Right lobe of liver (tissue), 4 donors: ENCODE data around the gene PCDHB15.

Experiments
- POLR2A ChIP-seq: fragments of 450-650 bp; IDR thresholded peaks from one replicate; pipeline ENCODE4 v1.6.1; 2017; ENCODE audit warnings: antibody characterized with exemption, mild to moderate bottlenecking
- TF ChIP-seq, protein P1 (sequence below), 4 donors: fragments of 200-600 bp in 3 of 4; fragments of 450-650 bp in 1 of 4; IDR thresholded peaks; one replicate each; pipeline versions ENCODE4 v1.5.1 to v1.8.0; 2016 to 2022; ENCODE audit warnings: antibody characterized with exemption in 4 of 4, mild to moderate bottlenecking in 2 of 4
- donor health status: DM: no; HTN: no; CAD: no.
- donor health status: DM: no; HTN: no; CAD: no.
- donor health status: DM: no; HTN: yes; CAD: no.

DNA sequence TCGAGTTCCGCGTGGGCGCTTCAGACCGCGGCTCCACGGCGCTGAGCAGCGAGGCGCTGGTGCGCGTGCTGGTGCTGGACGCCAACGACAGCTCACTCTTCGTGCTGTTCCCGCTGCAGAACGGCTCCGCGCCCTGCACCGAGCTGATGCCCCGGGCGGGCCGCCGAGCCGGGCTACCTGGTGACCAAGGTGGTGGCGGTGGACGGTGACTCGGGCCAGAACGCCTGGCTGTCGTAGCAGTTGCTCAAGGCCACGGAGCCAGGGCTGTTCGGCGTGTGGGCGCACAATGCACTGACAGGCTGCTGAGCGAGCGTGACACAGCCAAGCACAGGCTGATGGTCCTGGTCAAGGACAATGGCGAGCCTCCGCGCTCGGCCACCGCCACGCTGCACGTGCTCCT, 3.7 kb upstream of the PCDHB15 start:
- TF ChIP-seq POLR2A = no peak
- TF ChIP-seq, protein P1, sequence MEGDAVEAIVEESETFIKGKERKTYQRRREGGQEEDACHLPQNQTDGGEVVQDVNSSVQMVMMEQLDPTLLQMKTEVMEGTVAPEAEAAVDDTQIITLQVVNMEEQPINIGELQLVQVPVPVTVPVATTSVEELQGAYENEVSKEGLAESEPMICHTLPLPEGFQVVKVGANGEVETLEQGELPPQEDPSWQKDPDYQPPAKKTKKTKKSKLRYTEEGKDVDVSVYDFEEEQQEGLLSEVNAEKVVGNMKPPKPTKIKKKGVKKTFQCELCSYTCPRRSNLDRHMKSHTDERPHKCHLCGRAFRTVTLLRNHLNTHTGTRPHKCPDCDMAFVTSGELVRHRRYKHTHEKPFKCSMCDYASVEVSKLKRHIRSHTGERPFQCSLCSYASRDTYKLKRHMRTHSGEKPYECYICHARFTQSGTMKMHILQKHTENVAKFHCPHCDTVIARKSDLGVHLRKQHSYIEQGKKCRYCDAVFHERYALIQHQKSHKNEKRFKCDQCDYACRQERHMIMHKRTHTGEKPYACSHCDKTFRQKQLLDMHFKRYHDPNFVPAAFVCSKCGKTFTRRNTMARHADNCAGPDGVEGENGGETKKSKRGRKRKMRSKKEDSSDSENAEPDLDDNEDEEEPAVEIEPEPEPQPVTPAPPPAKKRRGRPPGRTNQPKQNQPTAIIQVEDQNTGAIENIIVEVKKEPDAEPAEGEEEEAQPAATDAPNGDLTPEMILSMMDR (IDR thresholded peaks at IDR 0.05) = no peak
